K562 (cell line): ENCODE results near the gene HGFAC. TPM values are rescaled to one million over a fixed set of nuclear protein-coding genes. Genes with fewer than 3 reads are reported as not detected.

ENCODE experiments used
- ATAC-seq: fragments of 200-7000 bp; cut with Tn5 transposase; 3 replicates; pipeline ENCODE4 v1.9.1; 2020; ENCODE audit warnings: moderate library complexity
- BruUV-seq: library from RNA; stranded (reverse); fragments of 400-500 nt; replicated peaks from 2 replicates; lab custom pipeline; 2021; lab: Mats Ljungman, UMichigan
- CTCF ChIA-PET: fragments of 300-600 bp; formaldehyde crosslinking; extraction: SDS; loops from one replicate; lab custom pipeline; 2021; ENCODE audit warnings: low intra/inter-chr PET ratio; lab: Yijun Ruan, JAX
- POLR2A ChIA-PET: fragments of 300-600, 350-650 bp; sonication (Branson Sonifier 250); formaldehyde crosslinking; extraction: SDS; loops from one replicate; lab custom pipeline; 2021; ENCODE audit warnings: antibody characterized with exemption, inconsistent platforms; lab: Yijun Ruan, JAX
- DNase-seq, 4 experiments: peaks; one replicate each; pipeline versions ENCODE4 v3.0.0 to v3.0.0-alpha.2; 2011 to 2018; ENCODE audit warnings: low spot score in 3 of 4, mixed read lengths in 3 of 4; ENCODE audit errors: extremely low read depth in 1 of 4
- FAIRE-seq: peaks from 2 replicates; lab custom pipeline; 2011; peaks lifted over from hg19 to GRCh38; lab: Jason Lieb, UNC
- H2AFZ ChIP-seq: 2 replicates; pipeline ENCODE4 v1.6.0; 2011; ENCODE audit warnings: low read depth, low read length, control low read depth, inconsistent platforms
- H3K27ac ChIP-seq: fragments of 200-600 bp; 3 replicates; pipeline ENCODE4 v1.8.0; 2011; ENCODE audit warnings: low read depth, mild to moderate bottlenecking, control low read depth, inconsistent platforms, low read length, moderate library complexity, mixed read lengths; ENCODE audit errors: extremely low read depth
- H3K27me3 ChIP-seq, 2 experiments: fragments of 300-600 bp in 1 of 2; 2 replicates in 1 of 2; 3 replicates in 1 of 2; pipeline versions ENCODE4 v1.6.0 to v1.8.0; 2011; ENCODE audit warnings: inconsistent platforms in 2 of 2, low read length in 2 of 2, mild to moderate bottlenecking in 1 of 2, mixed read lengths in 1 of 2, moderate library complexity in 1 of 2; ENCODE audit not compliant: control insufficient read depth in 2 of 2, insufficient read depth in 2 of 2
- H3K36me3 ChIP-seq: fragments of 300-600 bp; 3 replicates; pipeline ENCODE4 v1.8.0; 2011; ENCODE audit warnings: mild to moderate bottlenecking, low read length, inconsistent platforms; ENCODE audit not compliant: control insufficient read depth, insufficient read depth
- H3K4me1 ChIP-seq, 2 experiments: fragments of 200-600 bp in 1 of 2; replicated peaks in 1 of 2; 2 replicates in 1 of 2; 3 replicates in 1 of 2; pipeline versions ENCODE4 v1.5.1 to v1.8.0; 2011; ENCODE audit warnings: inconsistent platforms in 2 of 2, low read length in 2 of 2, mild to moderate bottlenecking in 1 of 2, mixed read lengths in 1 of 2, moderate library complexity in 1 of 2; ENCODE audit not compliant: control insufficient read depth in 2 of 2, insufficient read depth in 2 of 2
- H3K4me2 ChIP-seq: 2 replicates; pipeline ENCODE4 v1.6.1; 2011; ENCODE audit warnings: low read length, control low read depth, inconsistent platforms, mixed read lengths; ENCODE audit not compliant: insufficient read depth
- H3K4me3 ChIP-seq: fragments of 200-600 bp; sonication (generic), shearing (Covaris generic); 2 replicates; pipeline ENCODE4 v1.5.1; 2016; ENCODE audit warnings: control low read depth, inconsistent platforms
- H3K79me2 ChIP-seq: fragments of 200-600 bp; 3 replicates; pipeline ENCODE4 v1.8.0; 2011; ENCODE audit warnings: low read length, inconsistent platforms; ENCODE audit not compliant: control insufficient read depth, insufficient read depth
- H3K9ac ChIP-seq, 2 experiments: 2 replicates each; pipeline versions ENCODE4 v1.6.0 to v1.6.1; 2011; ENCODE audit warnings: low read depth in 2 of 2, low read length in 2 of 2, control low read depth in 1 of 2, inconsistent platforms in 1 of 2, mild to moderate bottlenecking in 1 of 2, mixed read lengths in 1 of 2; ENCODE audit not compliant: insufficient read depth in 1 of 2
- H3K9me1 ChIP-seq: one replicate; pipeline ENCODE4 v1.6.0; 2011; ENCODE audit warnings: inconsistent platforms, mild to moderate bottlenecking, low read length, moderate library complexity; ENCODE audit not compliant: control insufficient read depth, insufficient read depth
- H3K9me3 ChIP-seq: replicated peaks from 2 replicates; pipeline ENCODE4 v1.5.1; 2011; ENCODE audit warnings: low read depth, low read length, inconsistent platforms; ENCODE audit not compliant: control insufficient read depth, insufficient read depth
- H4K20me1 ChIP-seq: replicated peaks from 2 replicates; pipeline ENCODE4 v1.6.1; 2011; ENCODE audit warnings: low read length, inconsistent platforms, mixed read lengths; ENCODE audit not compliant: control insufficient read depth, insufficient read depth
- HNRNPL ChIP-seq: fragments of 200-400 bp; formaldehyde crosslinking; IDR thresholded peaks from 2 replicates; pipeline ENCODE4 v1.6.1; 2017; ENCODE audit warnings: low read depth, mild to moderate bottlenecking, low read length
- MAX ChIP-seq: sonication (generic); formaldehyde crosslinking; IDR thresholded peaks from 2 replicates; pipeline ENCODE4 v1.9.0; 2022; ENCODE audit warnings: mild to moderate bottlenecking, missing genetic modification reagents
- MECOM ChIP-seq: fragments of 250-450 bp; sonication (Bioruptor Pico); IDR thresholded peaks from 2 replicates; pipeline ENCODE4 v1.8.0; 2022; ENCODE audit warnings: inconsistent platforms
- POLR2G ChIP-seq: fragments of 200-400 bp; formaldehyde crosslinking; IDR thresholded peaks from 2 replicates; pipeline ENCODE4 v1.6.1; 2017; ENCODE audit warnings: low read depth, mild to moderate bottlenecking, antibody characterized with exemption, low read length, moderate library complexity
- RERE ChIP-seq: sonication (generic); formaldehyde crosslinking; IDR thresholded peaks from 2 replicates; pipeline ENCODE4 v1.8.0; 2023; ENCODE audit warnings: missing genetic modification reagents, mild to moderate bottlenecking, borderline replicate concordance
- SMARCC2 ChIP-seq: fragments of 450-650 bp; IDR thresholded peaks from 2 replicates; pipeline ENCODE4 v1.6.1; 2017; ENCODE audit warnings: antibody characterized with exemption, moderate library complexity, mild to moderate bottlenecking, low read depth
- USF1 ChIP-seq: sonication (generic); formaldehyde crosslinking; IDR thresholded peaks from 2 replicates; pipeline ENCODE4 v1.9.0; 2022; ENCODE audit warnings: mild to moderate bottlenecking, missing genetic modification reagents
- ZBTB17 ChIP-seq: fragments of 450-650 bp; formaldehyde crosslinking; IDR thresholded peaks from 2 replicates; pipeline ENCODE4 v1.4.0; 2020; ENCODE audit warnings: mild to moderate bottlenecking
- ZBTB2 ChIP-seq: fragments of 450-650 bp; IDR thresholded peaks from 2 replicates; pipeline ENCODE4 v1.6.1; 2016; ENCODE audit warnings: antibody characterized with exemption
- WGBS: fragments of 100-300 bp; shearing (Covaris generic); methylation state at CpG from one replicate; pipeline ENCODE4 v1.1.6; 2016; ENCODE audit warnings: low coverage, mixed read lengths; ENCODE audit not compliant: insufficient coverage; ENCODE audit errors: missing lambda C conversion rate; 5-methylcytosine and 5-hydroxymethylcytosine counted together
- in situ Hi-C: fragments of 300-500 bp; cut with MboI; formaldehyde crosslinking; loops from 4 replicates; pipeline ENCODE4 v1.15.0; 2018; ENCODE audit warnings: inconsistent platforms, mixed read lengths
- intact Hi-C: fragments of 100-400 bp; cut with micrococcal nuclease; formaldehyde crosslinking; loops from 2 replicates; pipeline ENCODE4 v1.14.2; 2022
- polyA plus RNA-seq, 8 experiments: library from polyadenylated mRNA; depleted of rRNA in 4 of 8; stranded (reverse) in 5 of 8; unstranded in 3 of 8; fragments of >200 nt; fragmentation: Nextera tagmentation in 2 of 8; fragmentation: Illumina TruSeq in 1 of 8; extraction: Ambion mirVana in 2 of 8; extraction: Trizol in 1 of 8; gene quantifications; 2 replicates each; pipeline versions ENCODE4 v1.2.1 to v1.2.3, GENCODE V29; 2011 to 2014; ENCODE audit warnings: inconsistent platforms in 1 of 8, missing spikeins in 1 of 8
- total RNA-seq, 7 experiments: library from RNA; depleted of rRNA in 6 of 7; stranded (reverse); fragments of >200 nt in 6 of 7; fragmentation: Illumina TruSeq in 2 of 7; extraction: Trizol in 2 of 7; gene quantifications; 2 replicates each; pipeline versions ENCODE4 v1.2.1 to v1.2.3, GENCODE V29; 2011 to 2021; ENCODE audit warnings: low replicate concordance in 1 of 7

The HGFAC gene
- total and polyA plus RNA-seq, 9 of the 15 experiments (the other 6 are each of a cell fraction or from before 2014, with no cell fraction given) = 0.13 TPM; not detected in 8

- TF ChIP-seq ZBTB2 (no peak), SMARCC2 (no peak)
These were observed 9.4 kb upstream of the HGFAC start (continued) for GRCh38 chr4:3432381-3432790.

GRCh38 chr4:3433138-3433869 is 8.5 kb upstream of the HGFAC start:
- Histone ChIP-seq H4K20me1 (peaks cover 12% of the 10 kb centered on the region), H3K9ac (no peak overlapping the region; a peak in 1 of 4 replicates), H2AFZ (no peak overlapping the region), H3K4me1 (peaks cover 0 to 47% of the 10 kb centered on the region in 2 experiments; a peak in 2 of 5 replicates), H3K9me3 (no peaks in the 10 kb centered on the region), H3K4me2 (no peak overlapping the region), H3K4me3 (no peak overlapping the region), H3K9me1 (no peaks in the 10 kb centered on the region), H3K27me3 (peaks cover 0 to 21% of the 10 kb centered on the region in 2 experiments; a peak in 2 of 5 replicates), H3K27ac (no peak overlapping the region), H3K79me2 (no peaks in the 10 kb centered on the region), H3K36me3 (no peaks in the 10 kb centered on the region)
- no TSS peak for BruUV-seq
- POLR2A ChIA-PET = interaction anchor here (0.7 to 1.0 kb wide), 2 partner anchors 8 to 185 kb away, joined by 3 to 4 read pairs; partner anchors contain the start of gene HGFAC
- no peak for ATAC-seq
- intact Hi-C loops = no loop called here
- in situ Hi-C loops = no loop called here
- TF ChIP-seq MAX (peak; percentile 43), MECOM (no peak), HNRNPL (peak; percentile 55; the same call in 1 of the 2 replicates), POLR2G (0 out of 2 replicates have a peak, but pooled peaks have one; percentile 26), ZBTB17 (CRISPR knock-in tag) (no peak), USF1 (CRISPR knock-in tag) (0 out of 2 replicates have a peak, but pooled peaks have one; percentile 7), RERE (CRISPR knock-in tag) (no peak)
- CTCF ChIA-PET = interaction anchor here (0.6 kb wide), 1 partner anchor 48 kb away, joined by 3 read pairs; no protein-coding TSS in a partner anchor
- WGBS = 37% methylated on average over 28 of the region's 32 CpGs
- FAIRE-seq = no peak
- DNase-seq = no peak
